Measurements from ENCODE around the gene LYZL1. TPM values are rescaled to one million over a fixed set of nuclear protein-coding genes. Genes with fewer than 3 reads are reported as not detected.

The LYZL1 gene
- total and polyA plus RNA-seq, 2 donors (not counting 1 experiment from before 2014, with no cell fraction given): not detected

DNA sequence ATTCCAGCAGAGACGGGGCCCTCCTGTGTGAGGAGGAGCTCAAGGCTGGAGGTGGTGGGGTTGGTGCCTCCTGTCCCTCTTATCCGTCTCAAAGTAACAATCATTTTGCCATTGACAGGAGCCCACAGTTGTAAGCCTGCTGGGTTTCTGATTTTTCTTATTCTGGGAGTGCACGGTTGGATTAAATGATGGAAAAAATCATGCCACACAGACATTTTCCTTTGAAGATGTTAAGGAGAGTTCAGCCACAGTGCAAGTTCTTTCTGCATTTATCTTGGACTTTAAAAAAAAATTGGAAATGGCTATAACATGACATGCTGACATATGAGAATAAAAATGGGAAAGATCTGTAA is 8.4 kb upstream of the LYZL1 start:
- 93% methylated on average over 3 of the region's 3 CpGs for WGBS (ENCODE audit: insufficient coverage)
- Mint-ChIP-seq H3K4me3 (no peak overlapping the region), H3K27ac (no peak overlapping the region), H3K4me1 (peaks cover 2% of the 10 kb centered on the region), H3K9me3 (ENCODE audit: insufficient read depth) (peaks cover 3% of the 10 kb centered on the region), H3K27me3 (no peaks in the 10 kb centered on the region)
- H3K9ac ChIP-seq (ENCODE audit: low read length): no peak overlapping the region
- no peaks in the 10 kb centered on the region for H3K36me3 ChIP-seq (replicated peaks in 1 of 2; ENCODE audit: control extremely low read depth in 1 of 2, control insufficient read depth in 1 of 2, extremely low read depth in 1 of 2, insufficient read depth in 2 of 2, low read length in 1 of 2)
- H3K79me2 ChIP-seq (ENCODE audit: control insufficient read depth, insufficient read depth, low read length): no peaks in the 10 kb centered on the region
- ChIA-PET POLR2A (no interaction called here), CTCF (no interaction called here)
- H3K9me3 ChIP-seq (ENCODE audit: control extremely low read depth in 1 of 3, control insufficient read depth in 2 of 3, insufficient read depth in 1 of 3, low read length in 2 of 3): peaks cover 0 to 2% (median 0%) of the 10 kb centered on the region in 3 donors
- H2AFZ ChIP-seq (ENCODE audit: insufficient read depth, low read depth, low read length, poor library complexity, severe bottlenecking): no peak overlapping the region
- intact Hi-C loops (cut with micrococcal nuclease): no loop called here
- ATAC-seq (ENCODE audit: low read depth): no peak
- no peaks in the 10 kb centered on the region for H3K27me3 ChIP-seq (replicated peaks in 1 of 4; ENCODE audit: control extremely low read depth in 1 of 4, control insufficient read depth in 3 of 4, insufficient read depth in 4 of 4, low read length in 3 of 4)
- H3K27ac ChIP-seq (ENCODE audit: low read length in 2 of 2): no peak overlapping the region
- H3K4me3 ChIP-seq (ENCODE audit: control extremely low read depth in 1 of 5, extremely low read depth in 1 of 5, insufficient read depth in 1 of 5, low read depth in 2 of 5, low read length in 4 of 5): no peak overlapping the region
- no peak for DNase-seq
- H3K4me2 ChIP-seq (replicated peaks; ENCODE audit: low read depth, low read length, poor library complexity, severe bottlenecking): no peak overlapping the region
- H4K20me1 ChIP-seq (ENCODE audit: control insufficient read depth, insufficient read depth, low read length, poor library complexity, severe bottlenecking): no peaks in the 10 kb centered on the region
- TF ChIP-seq CTCF (IDR thresholded peaks at IDR 0.05) (no peak), EZH2 (IDR thresholded peaks at IDR 0.05; ENCODE audit: borderline replicate concordance, insufficient read depth, low read depth, low read length, poor library complexity, severe bottlenecking) (no peak)
- H3K4me1 ChIP-seq (ENCODE audit: control insufficient read depth in 2 of 2, insufficient read depth in 2 of 2, low read length in 2 of 2): peaks cover 0 to 5% of the 10 kb centered on the region in 2 donors

- Mint-ChIP-seq H3K4me3 (no peak overlapping the region), H3K27me3 (peaks cover 8% of the 10 kb centered on the region), H3K9me3 (ENCODE audit: insufficient read depth) (no peaks in the 10 kb centered on the region), H3K4me1 (peaks cover 2% of the 10 kb centered on the region), H3K27ac (no peak overlapping the region)
- H3K4me2 ChIP-seq (replicated peaks; ENCODE audit: low read depth, low read length, poor library complexity, severe bottlenecking): no peak overlapping the region
- H3K79me2 ChIP-seq (ENCODE audit: control insufficient read depth, insufficient read depth, low read length): no peaks in the 10 kb centered on the region
- ATAC-seq (ENCODE audit: low read depth) (no peak), DNase-seq (no peak)
- H3K27ac ChIP-seq (ENCODE audit: low read length in 2 of 2): no peak overlapping the region
- TF ChIP-seq CTCF (IDR thresholded peaks at IDR 0.05) (no peak), EZH2 (IDR thresholded peaks at IDR 0.05; ENCODE audit: borderline replicate concordance, insufficient read depth, low read depth, low read length, poor library complexity, severe bottlenecking) (no peak)
- ChIA-PET CTCF (no interaction called here), POLR2A (no interaction called here)
- no peak overlapping the region for H3K9ac ChIP-seq (ENCODE audit: low read length)
- H3K4me3 ChIP-seq (ENCODE audit: control extremely low read depth in 1 of 5, extremely low read depth in 1 of 5, insufficient read depth in 1 of 5, low read depth in 2 of 5, low read length in 4 of 5): no peak overlapping the region
- no peak overlapping the region for H2AFZ ChIP-seq (ENCODE audit: insufficient read depth, low read depth, low read length, poor library complexity, severe bottlenecking)
- no peaks in the 10 kb centered on the region for H3K27me3 ChIP-seq (replicated peaks in 1 of 4; ENCODE audit: control extremely low read depth in 1 of 4, control insufficient read depth in 3 of 4, insufficient read depth in 4 of 4, low read length in 3 of 4)
- no CpG with 5 or more reads among the region's 4 CpGs for WGBS (ENCODE audit: insufficient coverage)
- H3K36me3 ChIP-seq (replicated peaks in 1 of 2; ENCODE audit: control extremely low read depth in 1 of 2, control insufficient read depth in 1 of 2, extremely low read depth in 1 of 2, insufficient read depth in 2 of 2, low read length in 1 of 2): no peaks in the 10 kb centered on the region
- H3K9me3 ChIP-seq (ENCODE audit: control extremely low read depth in 1 of 3, control insufficient read depth in 2 of 3, insufficient read depth in 1 of 3, low read length in 2 of 3): peaks cover 0 to 2% (median 0%) of the 10 kb centered on the region in 3 donors
- peaks cover 0 to 5% of the 10 kb centered on the region in 2 donors for H3K4me1 ChIP-seq (ENCODE audit: control insufficient read depth in 2 of 2, insufficient read depth in 2 of 2, low read length in 2 of 2)
- no peaks in the 10 kb centered on the region for H4K20me1 ChIP-seq (ENCODE audit: control insufficient read depth, insufficient read depth, low read length, poor library complexity, severe bottlenecking)
- intact Hi-C loops (cut with micrococcal nuclease): no loop called here
Measured at GRCh38 chr10:29285624-29286051, 3.2 kb upstream of the LYZL1 start.

All from B cell (primary cell).